OCI-LY1 (cell line): ENCODE measurements around the gene IFRD2.
"Not testable (repeated sequence)": the region's sequence is repeated elsewhere in the genome, so short reads cannot be mapped to it uniquely, and the experiment has no call there.

Source experiments
- H2AFZ ChIP-seq: fragments of 200-600 bp; sonication (generic), shearing (Covaris generic); 2 replicates; pipeline ENCODE4 v1.6.0; 2014; ENCODE audit warnings: antibody characterized with exemption, mild to moderate bottlenecking, low read length
- H3F3A ChIP-seq: fragments of 200-600 bp; sonication (generic), shearing (Covaris generic); 2 replicates; pipeline ENCODE4 v1.6.0; 2014; ENCODE audit warnings: mild to moderate bottlenecking, antibody characterized with exemption, low read length, moderate library complexity; ENCODE audit not compliant: insufficient read depth
- H3K27ac ChIP-seq: fragments of 200-600 bp; sonication (generic); 2 replicates; pipeline ENCODE4 v1.5.1; 2014; ENCODE audit warnings: low read length, mixed run types, mild to moderate bottlenecking, low read depth; ENCODE audit not compliant: poor library complexity, severe bottlenecking
- H3K27me3 ChIP-seq: fragments of 200-600 bp; sonication (generic); 2 replicates; pipeline ENCODE4 v1.6.0; 2014; ENCODE audit warnings: antibody characterized with exemption, mild to moderate bottlenecking, low read length, moderate library complexity; ENCODE audit not compliant: insufficient read depth
- H3K36me3 ChIP-seq: fragments of 200-600 bp; sonication (generic); 2 replicates; pipeline ENCODE4 v1.6.1; 2014; ENCODE audit warnings: mild to moderate bottlenecking, antibody characterized with exemption, low read length, moderate library complexity, mixed read lengths; ENCODE audit not compliant: insufficient read depth
- H3K4me1 ChIP-seq: fragments of 200-600 bp; sonication (generic); 2 replicates; pipeline ENCODE4 v1.5.1; 2014; ENCODE audit warnings: mild to moderate bottlenecking, low read length, moderate library complexity; ENCODE audit not compliant: insufficient read depth, severe bottlenecking
- H3K4me2 ChIP-seq: fragments of 200-600 bp; sonication (generic), shearing (Covaris generic); 2 replicates; pipeline ENCODE4 v1.6.1; 2014; ENCODE audit warnings: low read length
- H3K4me3 ChIP-seq: fragments of 200-600 bp; sonication (generic); 2 replicates; pipeline ENCODE4 v1.5.1; 2014; ENCODE audit warnings: low read length, low read depth, mild to moderate bottlenecking, mixed read lengths; ENCODE audit not compliant: poor library complexity, severe bottlenecking
- H3K79me2 ChIP-seq: fragments of 200-600 bp; shearing (Covaris generic); 2 replicates; pipeline ENCODE4 v1.6.1; 2016; ENCODE audit warnings: mixed run types, low read length, mixed read lengths; ENCODE audit not compliant: insufficient read depth
- H3K9ac ChIP-seq: fragments of 200-600 bp; sonication (generic), shearing (Covaris generic); 2 replicates; pipeline ENCODE4 v1.6.1; 2014; ENCODE audit warnings: mild to moderate bottlenecking, low read length, mixed read lengths
- H3K9me2 ChIP-seq: fragments of 200-600 bp; sonication (generic), shearing (Covaris generic); 2 replicates; pipeline ENCODE4 v1.6.1; 2014; ENCODE audit warnings: low read depth, mild to moderate bottlenecking, low read length, mixed read lengths
- H3K9me3 ChIP-seq: fragments of 200-600 bp; shearing (Covaris generic); 2 replicates; pipeline ENCODE4 v1.6.1; 2014; ENCODE audit warnings: low read length, mixed read lengths
- H4K20me1 ChIP-seq: fragments of 200-600 bp; sonication (generic), shearing (Covaris generic); 2 replicates; pipeline ENCODE4 v1.6.0; 2016; ENCODE audit warnings: mild to moderate bottlenecking, low read length; ENCODE audit not compliant: insufficient read depth
- EZH2 ChIP-seq: fragments of 200-600 bp; sonication (generic), shearing (Covaris generic); IDR thresholded peaks from 2 replicates; pipeline ENCODE4 v1.8.0; 2017; ENCODE audit warnings: borderline replicate concordance, mixed run types, mild to moderate bottlenecking, antibody characterized with exemption, low read length, moderate library complexity, mixed read lengths
- TF ChIP-seq, protein P1 (sequence below): fragments of 200-600 bp; sonication (generic), shearing (Covaris generic); IDR thresholded peaks from 2 replicates; pipeline ENCODE4 v1.5.1; 2017; ENCODE audit warnings: mild to moderate bottlenecking, antibody characterized with exemption, low read length, moderate library complexity, mixed read lengths

Gene IFRD2

GRCh38 chr3:50263478-50264382 is 28.5 kb downstream of the IFRD2 start:
- no peak for TF ChIP-seq EZH2
- TF ChIP-seq, protein P1, sequence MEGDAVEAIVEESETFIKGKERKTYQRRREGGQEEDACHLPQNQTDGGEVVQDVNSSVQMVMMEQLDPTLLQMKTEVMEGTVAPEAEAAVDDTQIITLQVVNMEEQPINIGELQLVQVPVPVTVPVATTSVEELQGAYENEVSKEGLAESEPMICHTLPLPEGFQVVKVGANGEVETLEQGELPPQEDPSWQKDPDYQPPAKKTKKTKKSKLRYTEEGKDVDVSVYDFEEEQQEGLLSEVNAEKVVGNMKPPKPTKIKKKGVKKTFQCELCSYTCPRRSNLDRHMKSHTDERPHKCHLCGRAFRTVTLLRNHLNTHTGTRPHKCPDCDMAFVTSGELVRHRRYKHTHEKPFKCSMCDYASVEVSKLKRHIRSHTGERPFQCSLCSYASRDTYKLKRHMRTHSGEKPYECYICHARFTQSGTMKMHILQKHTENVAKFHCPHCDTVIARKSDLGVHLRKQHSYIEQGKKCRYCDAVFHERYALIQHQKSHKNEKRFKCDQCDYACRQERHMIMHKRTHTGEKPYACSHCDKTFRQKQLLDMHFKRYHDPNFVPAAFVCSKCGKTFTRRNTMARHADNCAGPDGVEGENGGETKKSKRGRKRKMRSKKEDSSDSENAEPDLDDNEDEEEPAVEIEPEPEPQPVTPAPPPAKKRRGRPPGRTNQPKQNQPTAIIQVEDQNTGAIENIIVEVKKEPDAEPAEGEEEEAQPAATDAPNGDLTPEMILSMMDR: no peak
- peaks cover 13% of the 10 kb centered on the region for H3K4me1 ChIP-seq
- 0 out of 2 replicates have a peak, but pooled peaks cover 4% of the 10 kb centered on the region for H3K27me3 ChIP-seq
- H3K9ac ChIP-seq: no peak overlapping the region
- no peaks in the 10 kb centered on the region for H3F3A ChIP-seq
- peaks cover 7% of the 10 kb centered on the region; the same call in 1 of the 2 replicates for H3K36me3 ChIP-seq
- no peaks in the 10 kb centered on the region for H3K9me2 ChIP-seq
- H3K9me3 ChIP-seq: no peaks in the 10 kb centered on the region
- H3K4me3 ChIP-seq: no peak overlapping the region
- no peaks in the 10 kb centered on the region for H4K20me1 ChIP-seq
- H3K4me2 ChIP-seq: no peak overlapping the region
- H3K27ac ChIP-seq: no peak overlapping the region
- H2AFZ ChIP-seq: no peak overlapping the region
- H3K79me2 ChIP-seq: no peaks in the 10 kb centered on the region

DNA sequence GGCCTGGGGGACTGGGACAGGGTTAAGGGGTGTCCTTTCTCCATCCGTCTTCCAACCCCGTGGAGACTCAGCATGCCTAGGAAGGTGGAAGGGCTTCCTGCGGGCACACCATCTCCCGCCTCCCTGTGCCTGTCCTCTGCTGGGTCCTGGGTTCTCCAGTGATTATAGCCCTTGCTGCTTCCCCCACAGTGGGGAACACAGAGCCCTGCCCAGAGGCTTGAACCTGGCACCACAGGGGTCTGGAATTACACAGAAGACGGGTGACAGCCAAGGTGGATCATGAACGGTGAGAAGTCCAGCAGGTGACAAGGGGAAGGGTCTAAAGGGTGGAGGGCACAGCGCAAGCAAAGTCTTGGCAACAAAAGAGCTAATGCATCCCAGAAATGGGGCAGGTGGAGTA is 29.5 kb downstream of the IFRD2 start:
- H4K20me1 ChIP-seq: no peaks in the 10 kb centered on the region
- TF ChIP-seq, protein P1: no peak
- no peak for TF ChIP-seq EZH2
- no peak overlapping the region for H3K4me2 ChIP-seq
- no peak overlapping the region for H3K4me3 ChIP-seq
- no peak overlapping the region for H3K9ac ChIP-seq
- H3K79me2 ChIP-seq: no peaks in the 10 kb centered on the region
- peaks cover 14% of the 10 kb centered on the region; the same call in 1 of the 2 replicates for H3K36me3 ChIP-seq
- no peak overlapping the region for H3K27ac ChIP-seq
- H3K27me3 ChIP-seq: 0 out of 2 replicates have a peak, but pooled peaks cover 3% of the 10 kb centered on the region
- no peak overlapping the region for H2AFZ ChIP-seq
- H3K9me2 ChIP-seq: no peaks in the 10 kb centered on the region
- H3K9me3 ChIP-seq: no peaks in the 10 kb centered on the region
- H3F3A ChIP-seq: no peaks in the 10 kb centered on the region
- peaks cover 13% of the 10 kb centered on the region for H3K4me1 ChIP-seq

- not testable (repeated sequence) for H4K20me1 ChIP-seq, H3K9me3 ChIP-seq, H3K27me3 ChIP-seq, H3K4me2 ChIP-seq, H3K27ac ChIP-seq, H3K4me3 ChIP-seq, H3K9me2 ChIP-seq, H3K79me2 ChIP-seq, H3K9ac ChIP-seq, H2AFZ ChIP-seq, H3F3A ChIP-seq
- Histone ChIP-seq H3K4me1 (peaks cover 13% of the 10 kb centered on the region), H3K36me3 (peaks cover 20% of the 10 kb centered on the region)
Measured at GRCh38 chr3:50262200-50262599, 30.0 kb downstream of the IFRD2 start.
